Astrocyte (in vitro differentiated cells and primary cell): Measurements from ENCODE around the gene FAM180B. TPM values are rescaled to one million over a fixed set of nuclear protein-coding genes. Genes with fewer than 3 reads are reported as not detected.

ENCODE experiments used
- DNase-seq: peaks from one replicate; pipeline ENCODE4 v3.0.0-alpha.2; 2010; ENCODE audit warnings: low read depth
- FAIRE-seq: peaks from 2 replicates; lab custom pipeline; 2011; peaks lifted over from hg19 to GRCh38; lab: Jason Lieb, UNC
- H2AFZ ChIP-seq: 2 replicates; pipeline ENCODE4 v1.6.0; 2012; ENCODE audit warnings: low read depth, low read length, inconsistent platforms
- H3K27ac ChIP-seq: 2 replicates; pipeline ENCODE4 v1.5.1; 2011; ENCODE audit warnings: low read depth, low read length, inconsistent platforms
- H3K27me3 ChIP-seq: 2 replicates; pipeline ENCODE4 v1.6.0; 2011; ENCODE audit warnings: low read length, inconsistent platforms; ENCODE audit not compliant: insufficient read depth
- H3K36me3 ChIP-seq: 2 replicates; pipeline ENCODE4 v1.5.1; 2011; ENCODE audit warnings: low read length, inconsistent platforms; ENCODE audit not compliant: insufficient read depth
- H3K4me1 ChIP-seq: 2 replicates; pipeline ENCODE4 v1.5.1; 2011; ENCODE audit warnings: low read length, inconsistent platforms; ENCODE audit not compliant: insufficient read depth
- H3K4me2 ChIP-seq: 2 replicates; pipeline ENCODE4 v1.6.0; 2012; ENCODE audit warnings: low read length, inconsistent platforms
- H3K4me3 ChIP-seq: 2 replicates; pipeline ENCODE4 v1.5.1; 2011; ENCODE audit warnings: low read depth, mild to moderate bottlenecking, low read length, inconsistent platforms; ENCODE audit not compliant: insufficient read depth
- H3K79me2 ChIP-seq: 2 replicates; pipeline ENCODE4 v1.6.0; 2012; ENCODE audit warnings: mild to moderate bottlenecking, low read length, inconsistent platforms; ENCODE audit not compliant: insufficient read depth
- H3K9ac ChIP-seq: 2 replicates; pipeline ENCODE4 v1.6.0; 2012; ENCODE audit warnings: mild to moderate bottlenecking, low read length, inconsistent platforms
- H3K9me3 ChIP-seq: 2 replicates; pipeline ENCODE4 v1.5.1; 2012; ENCODE audit warnings: low read depth, mild to moderate bottlenecking, low read length, inconsistent platforms; ENCODE audit not compliant: insufficient read depth
- H4K20me1 ChIP-seq: 2 replicates; pipeline ENCODE4 v1.6.0; 2012; ENCODE audit warnings: low read length, inconsistent platforms; ENCODE audit not compliant: insufficient read depth
- H3K27ac Mint-ChIP-seq: one replicate; pipeline ENCODE4 v1.8.0; 2021; ENCODE audit warnings: mild to moderate bottlenecking, mixed read lengths; ENCODE audit not compliant: unreplicated experiment
- H3K27me3 Mint-ChIP-seq: one replicate; pipeline ENCODE4 v1.8.0; 2021; ENCODE audit warnings: low read depth, mixed read lengths; ENCODE audit not compliant: unreplicated experiment
- H3K36me3 Mint-ChIP-seq: one replicate; pipeline ENCODE4 v1.8.0; 2021; ENCODE audit warnings: low read depth, mixed read lengths; ENCODE audit not compliant: unreplicated experiment
- H3K4me1 Mint-ChIP-seq: one replicate; pipeline ENCODE4 v1.8.0; 2021; ENCODE audit warnings: low read depth, mixed read lengths; ENCODE audit not compliant: unreplicated experiment
- H3K4me3 Mint-ChIP-seq: one replicate; pipeline ENCODE4 v1.8.0; 2021; ENCODE audit warnings: mild to moderate bottlenecking, moderate library complexity, mixed read lengths; ENCODE audit not compliant: unreplicated experiment
- H3K9me3 Mint-ChIP-seq: one replicate; pipeline ENCODE4 v1.8.0; 2021; ENCODE audit warnings: mild to moderate bottlenecking, mixed read lengths; ENCODE audit not compliant: unreplicated experiment
- CTCF ChIP-seq: IDR thresholded peaks from 2 replicates; pipeline ENCODE4 v1.5.1; 2011; ENCODE audit warnings: low read depth, mild to moderate bottlenecking, inconsistent platforms, low read length, moderate library complexity; ENCODE audit not compliant: insufficient read depth
- EZH2 ChIP-seq: IDR thresholded peaks from 2 replicates; pipeline ENCODE4 v1.6.1; 2012; ENCODE audit warnings: mild to moderate bottlenecking, low read length, inconsistent platforms; ENCODE audit not compliant: insufficient read depth
- total RNA-seq: library from RNA; stranded (reverse); gene quantifications from 2 replicates; pipeline ENCODE4 v1.2.1, GENCODE V29; 2021

The FAM180B gene
- total RNA-seq, 1 donor from 2014 or later: 0.16 TPM

- no peak overlapping the region for H3K27ac Mint-ChIP-seq
- H3K27me3 ChIP-seq: peaks cover 35% of the 10 kb centered on the region
- no peaks in the 10 kb centered on the region for H3K9me3 Mint-ChIP-seq
- H3K27ac ChIP-seq: no peak overlapping the region
- no peak overlapping the region for H3K4me2 ChIP-seq
- no peaks in the 10 kb centered on the region for H3K36me3 Mint-ChIP-seq
- no peaks in the 10 kb centered on the region for H3K79me2 ChIP-seq
- H2AFZ ChIP-seq: no peak overlapping the region
- no peak for TF ChIP-seq EZH2
- TF ChIP-seq CTCF: no peak
- no peaks in the 10 kb centered on the region for H4K20me1 ChIP-seq
- no peaks in the 10 kb centered on the region for H3K9me3 ChIP-seq
- peaks cover 39% of the 10 kb centered on the region for H3K27me3 Mint-ChIP-seq
- DNase-seq (no peak), FAIRE-seq (no peak)
- peak overlapping the region; percentile 68 for H3K4me3 Mint-ChIP-seq
- H3K9ac ChIP-seq: no peak overlapping the region
- H3K36me3 ChIP-seq: no peaks in the 10 kb centered on the region
- H3K4me1 ChIP-seq: peaks cover 2% of the 10 kb centered on the region
- no peaks in the 10 kb centered on the region for H3K4me1 Mint-ChIP-seq
- no peak overlapping the region for H3K4me3 ChIP-seq
These were observed 9.5 kb downstream of the FAM180B start for GRCh38 chr11:47595967-47596366.

- Mint-ChIP-seq H3K27me3 (peaks cover 14% of the 10 kb centered on the region), H3K27ac (no peak overlapping the region), H3K9me3 (no peaks in the 10 kb centered on the region), H3K36me3 (no peaks in the 10 kb centered on the region), H3K4me3 (no peak overlapping the region), H3K4me1 (no peaks in the 10 kb centered on the region)
- H3K79me2 ChIP-seq: no peaks in the 10 kb centered on the region
- no peak overlapping the region for H2AFZ ChIP-seq
- H3K4me3 ChIP-seq: no peak overlapping the region
- no peak overlapping the region for H3K27ac ChIP-seq
- H3K9me3 ChIP-seq: no peaks in the 10 kb centered on the region
- FAIRE-seq: no peak
- H3K36me3 ChIP-seq: no peaks in the 10 kb centered on the region
- peaks cover 7% of the 10 kb centered on the region for H3K27me3 ChIP-seq
- TF ChIP-seq EZH2 (no peak), CTCF (no peak)
- no peaks in the 10 kb centered on the region for H4K20me1 ChIP-seq
- no peaks in the 10 kb centered on the region for H3K4me1 ChIP-seq
- no peak overlapping the region for H3K9ac ChIP-seq
- no peak overlapping the region for H3K4me2 ChIP-seq
- DNase-seq: no peak
These were observed 13.4 kb downstream of the FAM180B start for GRCh38 chr11:47599902-47600301.

- DNase-seq (peak; percentile 49), FAIRE-seq (no peak)
- Histone ChIP-seq H3K9me3 (no peaks in the 10 kb centered on the region), H3K4me1 (peaks cover 19% of the 10 kb centered on the region), H3K27ac (no peak overlapping the region), H3K4me3 (no peak overlapping the region), H3K4me2 (no peak overlapping the region), H3K79me2 (no peaks in the 10 kb centered on the region), H4K20me1 (no peaks in the 10 kb centered on the region), H3K27me3 (no peaks in the 10 kb centered on the region), H2AFZ (no peak overlapping the region), H3K36me3 (no peaks in the 10 kb centered on the region), H3K9ac (no peak overlapping the region)
- peaks cover 23% of the 10 kb centered on the region for H3K4me1 Mint-ChIP-seq
- no peaks in the 10 kb centered on the region for H3K36me3 Mint-ChIP-seq
- H3K4me3 Mint-ChIP-seq: no peak overlapping the region
- no peak for TF ChIP-seq CTCF
- no peak for TF ChIP-seq EZH2
- no peaks in the 10 kb centered on the region for H3K9me3 Mint-ChIP-seq
- peaks cover 4% of the 10 kb centered on the region for H3K27me3 Mint-ChIP-seq
- no peak overlapping the region for H3K27ac Mint-ChIP-seq
These were observed 16.8 kb downstream of the FAM180B start for GRCh38 chr11:47603295-47603694.
